CD4-positive, alpha-beta T cell treated with Interleukin-6 for 4 hours (primary cell): ENCODE results near the gene ARL8B.
"Not testable (repeated sequence)": the region's sequence is repeated elsewhere in the genome, so short reads cannot be mapped to it uniquely, and the experiment has no call there.

Source experiments
- DNase-seq: peaks from one replicate; pipeline ENCODE4 v3.0.0-alpha.2; 2020; ENCODE audit warnings: mixed read lengths

The ARL8B gene

DNA sequence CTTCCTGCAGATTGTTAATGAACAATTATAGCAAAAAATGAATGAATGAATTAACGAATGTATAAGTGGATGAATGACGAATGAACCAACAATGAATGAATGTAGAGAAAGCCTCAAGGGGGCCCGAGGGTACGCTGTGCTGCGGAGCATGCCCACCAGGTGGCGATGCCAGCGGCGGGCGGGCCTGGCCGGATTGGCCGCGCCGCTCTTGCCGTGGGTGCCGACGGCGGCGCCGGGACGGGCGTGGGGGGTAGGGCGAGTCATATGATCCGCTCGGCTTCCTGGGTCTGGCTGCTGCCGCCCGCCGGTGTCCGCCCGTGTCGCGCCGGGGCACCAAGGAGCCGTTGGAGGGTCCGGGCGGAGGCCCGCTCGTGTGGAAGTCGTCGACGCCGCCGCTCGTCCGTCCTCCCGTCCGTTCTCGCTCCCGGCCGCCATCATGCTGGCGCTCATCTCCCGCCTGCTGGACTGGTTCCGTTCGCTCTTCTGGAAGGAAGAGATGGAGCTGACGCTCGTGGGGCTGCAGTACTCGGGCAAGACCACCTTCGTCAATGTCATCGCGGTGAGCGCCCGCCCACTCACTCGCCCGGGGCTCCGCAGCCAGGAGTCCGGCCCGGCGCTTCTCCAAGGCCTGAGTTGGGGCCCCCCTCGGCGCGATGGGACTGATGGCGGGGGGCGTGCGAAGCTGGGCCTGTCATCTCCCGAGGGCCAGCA, at the start of gene ARL8B:
Gene ARL8B, plus strand, starts transcription at position 263 of the 711 bp plus-strand sequence. Its CDS starts 174 bp downstream, at position 437.
- peak; percentile 92 for DNase-seq

DNA sequence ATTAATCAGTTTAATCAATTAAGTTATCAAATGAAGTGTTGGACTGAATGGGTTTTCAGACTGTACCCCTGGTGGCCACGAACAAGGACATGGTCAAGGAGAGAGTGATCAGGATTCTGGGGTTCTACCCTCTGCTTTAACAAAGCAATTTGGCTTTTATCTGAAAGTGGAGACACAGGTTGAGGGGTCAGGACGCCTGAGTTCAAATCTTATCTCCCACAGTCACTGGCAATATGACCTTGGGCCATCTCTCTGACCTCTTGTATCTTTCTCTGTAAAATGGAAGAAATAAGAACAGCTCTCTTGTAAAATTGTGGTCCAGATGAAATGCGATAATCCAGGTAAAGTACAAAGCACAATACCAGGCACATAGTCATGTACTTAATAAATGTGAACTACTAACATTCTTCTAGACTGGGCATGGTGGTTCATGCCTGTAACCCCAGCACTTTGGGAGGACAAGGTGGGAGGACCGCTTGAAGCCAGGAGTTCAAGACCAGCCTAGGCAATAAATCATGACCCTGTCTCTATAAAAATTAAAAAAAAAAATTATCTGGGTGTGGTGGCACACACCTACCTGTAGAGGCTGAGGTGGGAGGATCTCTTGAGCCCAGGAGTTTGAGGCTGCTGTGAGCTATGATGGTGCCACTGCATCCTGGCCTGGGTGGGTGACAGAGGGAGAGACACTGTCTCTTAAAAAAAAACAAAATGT, 48.6 kb upstream of the ARL8B start:
- DNase-seq = no peak

DNA sequence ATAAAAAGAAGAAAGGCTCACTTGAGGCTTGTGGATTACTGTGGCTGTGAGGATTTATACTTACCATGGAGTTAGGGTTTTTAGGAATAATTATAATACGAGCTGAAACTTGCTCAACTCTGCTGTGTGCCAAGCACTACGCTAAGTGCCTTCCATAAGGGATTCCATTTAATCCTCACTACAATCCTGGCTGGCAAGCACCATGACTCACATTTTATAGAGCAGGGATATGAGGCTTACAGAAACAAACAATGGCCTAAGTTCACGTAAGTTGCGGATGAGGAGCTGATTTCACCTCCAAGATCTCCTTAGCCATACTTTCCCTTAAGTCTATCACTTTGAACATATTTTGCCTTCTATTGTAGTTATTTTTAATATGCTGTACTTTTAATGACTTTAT, 43.9 kb upstream of the ARL8B start:
- no peak for DNase-seq

DNA sequence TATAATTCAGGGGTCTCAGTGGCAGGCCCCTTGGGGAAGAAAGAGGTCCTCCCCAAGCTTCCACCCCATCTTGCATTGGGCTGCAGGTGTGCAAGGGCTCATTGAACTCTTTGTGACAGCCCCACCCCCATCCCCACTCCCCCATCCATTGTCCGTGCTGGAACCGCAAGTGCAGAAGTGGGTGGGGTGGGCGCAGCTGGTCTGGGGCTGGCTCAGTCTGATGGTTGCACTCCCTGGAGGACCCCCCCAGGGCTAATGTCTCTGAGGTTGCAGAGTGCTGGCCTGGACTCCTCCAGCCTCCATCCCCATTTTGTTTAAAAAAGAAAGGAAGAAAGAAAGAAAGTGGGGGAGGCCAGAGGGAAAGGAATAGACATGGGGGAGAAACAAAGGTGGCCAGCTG, 42.3 kb upstream of the ARL8B start:
- DNase-seq = no peak

DNA sequence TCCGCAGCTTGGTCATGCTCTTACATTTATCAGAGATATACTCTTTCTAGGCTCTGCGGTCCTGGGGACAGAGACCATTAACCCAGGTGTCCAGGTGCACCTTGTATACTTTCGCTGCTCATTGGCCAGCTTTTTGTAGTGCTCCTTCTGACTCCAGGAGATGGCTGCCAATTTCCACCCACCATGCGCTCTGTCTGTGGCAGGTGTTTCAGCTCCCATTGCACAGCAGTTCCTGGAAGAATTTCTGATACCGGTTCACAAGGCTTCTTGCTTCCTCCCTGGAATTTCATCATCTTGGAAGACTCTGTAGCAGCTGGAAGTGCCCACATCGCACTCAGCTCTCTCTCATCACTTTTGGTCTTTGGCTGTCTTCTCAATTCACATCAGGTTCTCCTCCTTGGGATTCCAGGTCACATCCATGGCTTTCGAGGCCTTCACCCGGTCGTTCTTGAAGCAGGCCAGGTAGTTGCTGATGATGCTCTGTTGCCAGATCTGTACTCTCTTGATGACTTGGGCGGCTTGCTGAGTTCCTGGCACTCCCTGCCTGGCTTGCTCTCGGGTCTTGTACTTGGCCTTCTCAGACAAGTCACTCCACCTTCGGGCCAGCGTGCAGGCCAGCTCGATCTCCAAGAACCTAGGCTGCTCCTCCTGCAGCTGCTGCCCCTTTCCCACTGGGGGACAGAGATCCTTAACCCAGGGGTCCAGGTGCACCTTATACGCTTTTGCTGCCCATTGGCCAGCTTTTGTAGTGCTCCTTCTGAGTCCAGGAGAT, 41.1 kb upstream of the ARL8B start:
- no peak for DNase-seq

DNA sequence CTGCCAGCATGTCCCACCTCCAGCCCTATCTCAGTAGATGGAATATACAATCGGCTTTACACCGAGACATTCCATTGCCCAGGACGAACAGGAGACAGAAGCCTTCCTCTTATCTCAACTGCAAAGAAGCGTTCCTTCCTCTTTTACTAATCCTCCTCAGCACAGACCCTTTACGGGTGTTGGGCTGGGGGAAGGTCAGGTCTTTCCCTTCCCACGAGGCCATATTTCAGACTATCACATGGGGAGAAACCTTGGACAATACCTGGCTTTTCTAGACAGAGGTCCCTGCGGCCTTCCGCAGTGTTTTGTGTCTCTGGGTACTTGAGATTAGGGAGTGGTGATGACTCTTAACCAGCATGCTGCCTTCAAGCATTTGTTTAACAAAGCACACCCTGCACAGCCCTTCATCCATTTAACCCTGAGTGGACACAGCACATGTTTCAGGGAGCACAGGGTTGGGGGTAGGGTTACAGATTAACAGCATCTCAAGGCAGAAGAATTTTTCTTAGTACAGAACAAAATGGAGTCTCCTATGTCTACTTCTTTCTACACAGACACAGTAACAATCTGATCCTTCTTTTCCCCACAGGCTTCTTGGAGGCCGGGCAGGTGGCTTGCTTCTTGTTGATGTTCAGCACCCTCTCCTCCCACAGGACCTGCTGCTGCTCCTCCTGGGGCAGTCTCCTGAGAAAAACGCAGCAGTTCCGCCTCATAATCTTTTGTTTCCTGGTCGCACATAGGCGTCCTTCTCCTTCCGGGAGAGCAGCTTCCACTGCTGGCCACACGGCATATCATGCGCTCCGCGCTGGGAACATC, 39.9 kb upstream of the ARL8B start:
- DNase-seq = not testable (repeated sequence)

DNA sequence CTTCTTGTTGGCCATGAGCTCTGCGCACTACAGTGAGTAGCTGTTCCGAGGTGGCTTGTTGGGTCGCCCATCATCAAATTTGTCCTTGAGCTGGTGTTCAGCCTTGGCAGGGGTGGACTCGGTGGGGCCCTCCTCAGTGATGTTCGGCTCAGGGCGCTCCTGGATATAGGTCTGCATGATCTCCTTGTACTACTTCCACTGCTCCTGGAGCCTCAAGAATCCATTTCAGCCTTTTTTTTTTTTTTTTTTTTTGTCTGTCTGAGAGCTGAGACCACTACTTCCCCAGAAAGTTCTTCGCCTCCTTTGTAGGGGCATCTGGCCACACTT, 39.3 kb upstream of the ARL8B start:
- no peak for DNase-seq

DNA sequence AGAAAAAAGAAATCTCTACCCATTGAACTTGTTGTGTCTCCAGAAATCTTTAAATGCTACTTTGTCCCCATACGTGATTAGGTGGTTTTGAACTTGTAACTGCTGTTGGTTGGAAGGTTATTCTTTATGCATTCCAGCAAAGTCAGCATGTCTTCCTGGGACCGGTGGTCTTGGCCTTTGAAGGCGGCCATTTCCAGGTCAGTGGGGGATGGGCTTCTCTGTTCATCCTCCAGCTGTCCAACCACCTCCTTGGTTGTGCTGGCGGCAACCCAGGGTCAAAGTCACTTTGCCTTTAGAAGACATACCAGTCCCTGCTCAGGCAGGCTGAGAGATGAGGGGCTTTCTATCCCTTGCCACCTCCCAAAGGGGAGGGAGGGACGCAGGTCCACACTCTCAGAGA, 37.9 kb upstream of the ARL8B start:
- DNase-seq = no peak

DNA sequence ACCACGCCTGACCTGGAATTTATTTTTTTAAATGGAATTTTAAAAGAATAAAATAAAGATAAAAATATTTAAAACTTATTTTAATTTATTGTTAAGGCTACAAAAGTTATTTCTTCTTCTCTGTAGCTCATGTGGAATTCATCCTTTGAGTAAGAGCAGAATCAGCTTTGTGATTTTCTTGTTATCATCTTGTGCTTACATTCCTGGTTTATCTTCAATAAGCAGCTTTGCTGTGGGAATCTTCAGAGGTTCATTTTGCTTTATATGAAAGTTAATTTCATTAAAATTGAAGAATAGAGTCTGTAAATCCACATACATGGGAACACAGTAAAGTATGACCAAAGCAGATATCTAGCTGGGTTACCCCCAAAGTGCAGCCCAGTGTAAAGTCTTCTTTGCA, 35.4 kb upstream of the ARL8B start:
- no peak for DNase-seq

DNA sequence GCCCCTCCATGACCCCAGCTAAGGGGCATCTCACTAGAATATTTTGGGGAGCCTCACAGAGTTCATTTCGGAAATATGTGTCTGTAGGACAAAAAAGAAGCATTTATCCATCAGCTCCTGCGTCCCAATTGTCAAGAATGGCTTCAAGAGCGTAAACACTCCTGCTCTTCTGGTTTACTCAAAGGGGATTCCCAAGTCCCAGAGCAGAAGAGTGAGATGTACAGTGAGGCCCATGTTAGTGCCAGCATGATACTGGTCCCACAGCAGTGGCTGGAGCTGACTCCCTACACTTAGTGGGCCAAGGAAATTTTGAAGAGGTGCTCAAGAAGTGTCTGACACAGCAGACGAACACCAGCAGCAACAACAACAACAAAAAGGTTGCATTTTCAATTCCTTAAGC, 34.9 kb upstream of the ARL8B start:
- DNase-seq = no peak

DNA sequence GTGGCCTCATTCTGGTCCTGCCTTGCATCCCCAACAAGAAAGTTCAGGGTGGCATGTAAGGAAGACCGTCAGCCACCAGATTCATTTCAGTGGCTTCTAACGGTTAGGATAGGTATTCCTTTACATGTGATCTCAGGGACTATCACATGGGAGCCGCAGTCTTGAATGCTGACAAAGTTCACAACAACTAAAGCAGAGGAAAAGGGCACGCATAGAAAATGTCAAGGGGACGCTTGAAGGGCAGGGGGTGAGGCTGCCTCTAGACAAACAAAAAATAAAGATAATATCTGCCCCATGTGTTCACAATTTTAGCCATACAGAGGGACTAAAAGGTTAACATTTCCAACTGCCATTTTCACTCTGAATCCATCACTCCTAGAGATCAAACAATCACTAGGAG, 31.9 kb upstream of the ARL8B start:
- no peak for DNase-seq

DNA sequence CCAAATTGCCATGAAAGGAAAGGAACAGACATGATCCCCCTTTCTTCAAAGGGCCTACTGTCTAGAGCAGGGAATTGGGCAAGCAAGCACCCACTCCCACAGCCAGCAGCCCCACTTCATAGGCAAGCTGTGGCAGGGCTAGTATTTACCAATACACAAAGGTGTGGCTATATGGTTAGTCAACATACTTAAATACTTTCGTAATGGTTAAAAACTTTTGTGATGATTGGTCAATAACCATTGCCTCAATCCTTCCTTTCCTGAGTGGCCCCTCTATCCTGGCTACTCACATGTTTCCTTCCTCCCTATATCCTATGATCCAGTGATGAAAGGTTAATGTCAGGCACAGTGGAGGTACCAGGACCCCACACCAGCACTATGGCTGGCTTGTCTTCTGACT, 30.1 kb upstream of the ARL8B start:
- DNase-seq = no peak

DNA sequence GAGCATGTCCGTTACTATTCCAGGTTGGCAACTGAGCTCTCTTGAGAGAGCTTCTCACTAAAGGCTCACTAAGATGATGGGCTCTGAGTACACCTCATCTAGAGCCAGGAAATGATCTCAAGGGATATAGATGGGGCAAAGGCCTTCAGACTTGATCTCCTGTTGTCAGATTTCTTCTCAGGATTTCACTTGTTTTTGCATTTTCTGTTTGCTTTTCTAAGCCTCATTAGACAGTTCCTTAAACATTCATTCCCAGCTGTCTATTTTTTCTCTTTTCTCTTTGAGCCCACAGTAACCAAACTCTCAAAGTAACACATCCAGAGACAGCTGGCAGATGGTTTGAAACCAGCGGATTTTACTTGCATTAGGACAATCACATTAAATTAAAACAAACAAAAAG, 28.4 kb upstream of the ARL8B start:
- no peak for DNase-seq

DNA sequence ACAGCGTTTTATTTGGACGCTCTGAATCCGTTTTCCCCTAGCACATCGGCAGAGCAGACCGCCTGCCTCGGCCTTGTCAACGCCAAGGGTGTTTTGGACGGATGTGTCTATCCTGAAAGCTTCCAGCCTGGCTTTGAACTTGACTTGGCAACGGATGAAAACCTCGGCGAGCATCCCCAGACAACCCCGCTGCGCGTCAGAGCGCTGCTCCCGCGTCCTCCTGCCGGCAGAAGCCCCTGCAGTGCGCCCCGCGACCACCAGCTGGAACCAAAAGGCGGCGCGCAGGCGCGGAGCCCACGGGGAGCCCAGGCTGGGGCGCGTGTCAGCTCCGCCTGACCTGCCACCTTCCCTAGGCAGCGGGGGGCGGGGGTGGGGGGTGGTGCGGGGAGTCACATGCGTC, 26.2 kb upstream of the ARL8B start:
- no peak for DNase-seq

DNA sequence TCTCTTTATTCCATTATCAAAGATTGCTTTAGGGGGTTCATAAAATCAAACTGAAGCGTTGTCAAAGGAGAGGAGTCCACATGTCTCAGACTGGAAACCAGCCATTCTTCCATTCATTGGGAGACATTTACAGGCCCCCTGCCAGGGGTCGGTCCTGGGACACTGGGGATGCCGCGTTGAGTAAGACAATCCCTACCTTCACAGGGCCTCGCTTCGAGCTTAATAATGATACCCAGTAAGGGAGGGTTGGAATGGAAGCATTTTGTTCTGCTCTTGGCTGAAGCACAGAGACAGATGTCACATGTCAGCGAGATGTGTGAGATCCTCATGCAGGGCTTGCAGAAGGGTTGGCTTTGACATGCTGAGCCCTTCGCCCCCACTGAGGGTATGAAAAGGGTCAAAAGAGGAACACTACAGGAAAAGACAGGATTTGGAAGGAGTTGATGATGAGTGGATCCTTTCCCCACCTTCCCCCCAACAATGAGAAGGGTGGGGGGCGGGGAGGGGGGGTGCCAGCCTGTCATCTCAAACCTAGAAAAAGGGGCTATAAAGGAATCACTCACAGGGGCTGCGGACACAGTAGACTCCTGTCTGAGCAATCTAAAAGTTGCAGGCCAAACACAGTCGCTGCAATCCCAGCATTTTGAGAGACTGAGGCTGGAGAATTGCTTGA, 25.6 kb upstream of the ARL8B start:
- DNase-seq = no peak

DNA sequence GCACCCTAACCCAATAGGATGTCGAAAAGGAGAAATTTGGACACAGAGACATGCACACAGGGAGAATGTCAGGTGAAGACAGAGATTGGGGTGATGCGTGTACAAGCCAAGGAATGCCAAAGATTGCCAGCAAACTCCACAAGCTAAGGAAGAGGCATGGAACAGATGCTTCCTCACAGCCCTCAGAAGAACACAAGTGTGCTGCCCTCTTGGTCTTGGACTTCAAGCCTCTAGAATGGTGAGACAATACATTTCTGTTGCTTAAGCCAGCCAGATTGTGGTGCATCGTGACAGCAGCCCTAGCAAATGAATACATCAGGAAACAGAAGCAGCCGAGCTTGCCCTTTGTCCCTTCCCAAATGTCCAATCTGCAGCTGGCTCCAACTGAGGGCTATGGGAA, 23.7 kb upstream of the ARL8B start:
- DNase-seq = no peak

DNA sequence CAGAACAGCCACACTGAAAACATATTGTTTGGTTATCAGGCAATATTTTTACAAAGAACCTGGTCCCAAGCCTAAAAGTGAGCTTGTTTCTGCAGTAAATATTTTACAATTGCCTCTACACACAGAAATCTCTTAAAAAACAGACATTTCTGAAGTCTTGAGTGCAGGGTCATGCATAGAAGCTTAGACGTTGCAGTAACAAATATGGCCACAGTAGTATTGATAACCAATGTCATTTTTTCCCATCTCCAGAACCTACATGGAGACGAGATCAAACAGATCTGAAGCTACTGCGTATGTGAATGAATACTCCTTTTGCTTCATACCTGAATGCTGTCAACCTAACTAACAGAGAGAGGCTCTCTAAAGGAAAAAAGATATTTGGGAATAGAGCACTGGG, 19.6 kb upstream of the ARL8B start:
- DNase-seq = no peak

DNA sequence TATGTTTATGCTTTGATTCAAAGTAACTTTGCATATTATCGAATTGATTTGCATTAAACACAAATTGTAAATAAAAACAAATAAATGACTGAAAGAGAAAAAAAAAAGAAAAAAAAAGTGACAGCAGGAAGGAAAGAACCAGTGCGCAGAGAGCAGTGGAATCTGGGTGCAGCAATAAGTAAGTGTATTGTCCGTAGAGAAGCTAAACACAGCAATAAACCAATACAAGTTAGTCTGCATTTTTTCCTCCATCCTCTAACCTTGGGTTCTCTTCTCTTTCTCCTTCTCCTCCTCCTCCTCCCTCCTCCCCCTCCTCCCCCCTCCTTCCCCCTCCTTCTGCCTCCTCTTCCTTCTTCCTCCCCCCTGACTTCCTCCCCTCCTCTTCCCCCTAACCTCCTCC, 18.3 kb upstream of the ARL8B start:
- DNase-seq = no peak

DNA sequence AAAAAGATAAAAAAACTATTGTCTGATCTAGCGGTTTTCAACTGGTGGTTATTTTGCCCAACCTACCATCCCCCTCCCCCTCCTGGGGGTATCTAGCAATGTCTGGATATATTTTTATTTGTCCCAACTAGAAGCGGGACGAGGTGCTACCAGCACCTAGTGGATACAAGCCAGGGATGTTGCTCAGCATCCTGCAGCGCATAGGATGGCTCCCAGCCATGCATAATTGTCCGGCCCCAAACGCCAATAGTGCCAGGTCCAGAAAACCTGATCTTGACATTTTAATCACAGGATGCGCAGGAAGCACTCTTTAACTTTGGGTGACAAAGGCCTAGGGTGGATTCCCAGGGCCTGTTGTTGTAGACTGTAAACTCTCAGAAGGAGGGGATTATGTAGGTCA, 17.0 kb upstream of the ARL8B start:
- no peak for DNase-seq

DNA sequence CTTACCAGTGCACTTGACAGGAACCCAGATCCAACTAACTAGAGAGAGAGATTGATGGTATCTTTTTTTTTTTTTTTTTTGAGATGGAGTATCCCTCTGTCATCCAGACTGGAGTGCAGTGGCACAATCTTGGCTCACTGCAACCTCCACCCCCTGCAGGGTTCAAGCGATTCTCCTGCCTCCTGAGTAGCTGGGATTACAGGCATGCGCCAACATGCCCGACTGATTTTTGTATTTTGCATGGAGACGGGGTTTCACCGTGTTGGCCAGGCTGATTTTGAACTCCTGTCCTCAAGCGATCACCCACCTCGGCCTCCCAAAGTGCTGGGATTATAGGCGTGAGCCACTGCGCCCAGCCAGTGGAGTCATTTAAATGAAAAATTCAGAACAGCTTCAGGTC, 15.7 kb upstream of the ARL8B start:
- DNase-seq = not testable (repeated sequence)

DNA sequence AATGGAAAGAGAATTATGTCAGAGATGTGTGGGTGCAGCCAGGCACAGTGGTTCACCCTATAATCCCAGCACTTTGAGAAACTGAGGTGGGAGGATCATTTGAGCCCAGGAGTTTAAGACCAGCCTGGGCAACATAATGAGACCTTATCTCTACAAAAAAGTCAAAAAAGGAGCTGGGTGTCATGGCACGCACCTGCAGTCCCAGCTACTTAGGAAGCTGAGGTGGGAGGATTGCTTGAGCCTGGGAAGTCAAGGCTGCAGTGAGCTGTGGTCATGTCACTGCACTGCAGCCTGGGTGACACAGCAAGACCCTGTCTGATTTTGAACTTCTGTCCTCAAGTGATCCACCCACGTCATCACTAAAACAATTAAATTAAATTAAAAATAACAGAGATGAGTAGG, 15.2 kb upstream of the ARL8B start:
- not testable (repeated sequence) for DNase-seq

DNA sequence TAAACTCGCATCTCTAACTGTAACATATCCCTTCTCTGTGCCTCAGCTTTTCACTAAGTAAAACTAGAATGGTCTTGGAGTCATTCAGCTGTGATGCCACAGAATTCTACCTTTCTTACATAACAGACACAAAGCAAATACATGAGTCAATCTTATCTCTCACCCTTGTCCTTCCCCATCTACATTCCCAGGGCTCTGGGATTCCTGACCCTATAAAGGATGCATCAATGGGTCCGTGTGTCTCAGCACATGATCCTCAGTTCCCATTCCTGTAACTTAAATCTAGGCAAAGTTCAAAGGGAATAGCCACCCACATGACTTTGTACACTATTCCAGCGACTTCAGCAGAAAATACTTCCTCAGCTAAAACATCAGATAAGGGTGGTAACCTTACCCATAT, 11.8 kb upstream of the ARL8B start:
- no peak for DNase-seq

DNA sequence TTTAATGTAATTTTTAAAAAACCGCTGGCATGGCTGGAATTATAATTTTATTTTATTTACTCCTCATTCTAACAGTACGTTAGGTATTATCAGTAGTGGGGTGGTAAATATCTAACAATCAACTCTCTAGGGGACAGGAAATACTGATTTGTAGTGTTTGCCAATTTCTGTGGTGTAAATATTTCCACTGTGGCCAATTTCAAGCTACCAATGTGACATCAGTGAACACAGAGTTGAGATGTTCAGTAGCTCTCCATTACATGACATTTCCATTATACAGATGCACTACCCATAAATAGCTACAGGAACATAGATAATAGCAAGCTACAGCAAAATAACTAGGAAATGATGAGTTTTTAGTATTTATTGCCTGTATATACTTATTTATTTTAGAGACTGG, 10.0 kb upstream of the ARL8B start:
- DNase-seq = no peak
